Measurements from ENCODE around the gene EFTUD2.

Gene EFTUD2

GRCh38 chr17:44910231-44911106, 11.2 kb upstream of the EFTUD2 start:
- no peak for DNase-seq (ENCODE audit: low spot score)

DNA sequence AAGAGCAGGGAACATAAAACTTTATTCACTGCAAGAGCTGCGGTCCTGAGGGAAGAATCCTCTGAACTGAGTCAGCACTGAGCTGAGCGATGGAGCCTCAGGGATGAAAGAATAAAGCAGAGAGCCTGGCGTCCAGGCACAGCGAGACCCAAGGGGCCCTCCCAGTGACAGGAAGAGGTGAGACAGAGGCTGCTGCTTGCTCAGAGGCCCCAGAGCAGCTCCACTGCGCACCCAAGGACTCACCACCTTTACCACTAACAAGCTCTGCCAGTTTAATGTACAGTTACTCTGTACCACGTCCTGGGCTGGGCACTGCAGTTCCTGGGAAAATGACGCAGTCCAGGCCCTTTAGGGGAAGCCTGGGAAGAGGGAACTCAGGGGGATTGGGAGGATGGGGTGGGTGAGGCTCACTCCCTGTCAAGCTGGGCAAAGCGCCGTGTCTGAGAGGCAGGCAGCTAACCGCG, 10.5 kb upstream of the EFTUD2 start:
- no peak for DNase-seq (ENCODE audit: low spot score)

GRCh38 chr17:44908761-44909326, 9.6 kb upstream of the EFTUD2 start:
- no peak for DNase-seq (ENCODE audit: low spot score)

GRCh38 chr17:44907729-44908470, 8.7 kb upstream of the EFTUD2 start:
- DNase-seq (ENCODE audit: low spot score), result no peak

- no peak for DNase-seq (ENCODE audit: low spot score)
These were observed 7.8 kb upstream of the EFTUD2 start for GRCh38 chr17:44906763-44907728.

- DNase-seq (ENCODE audit: low spot score), result no peak
These were observed 6.9 kb upstream of the EFTUD2 start for GRCh38 chr17:44906010-44906646.

DNA sequence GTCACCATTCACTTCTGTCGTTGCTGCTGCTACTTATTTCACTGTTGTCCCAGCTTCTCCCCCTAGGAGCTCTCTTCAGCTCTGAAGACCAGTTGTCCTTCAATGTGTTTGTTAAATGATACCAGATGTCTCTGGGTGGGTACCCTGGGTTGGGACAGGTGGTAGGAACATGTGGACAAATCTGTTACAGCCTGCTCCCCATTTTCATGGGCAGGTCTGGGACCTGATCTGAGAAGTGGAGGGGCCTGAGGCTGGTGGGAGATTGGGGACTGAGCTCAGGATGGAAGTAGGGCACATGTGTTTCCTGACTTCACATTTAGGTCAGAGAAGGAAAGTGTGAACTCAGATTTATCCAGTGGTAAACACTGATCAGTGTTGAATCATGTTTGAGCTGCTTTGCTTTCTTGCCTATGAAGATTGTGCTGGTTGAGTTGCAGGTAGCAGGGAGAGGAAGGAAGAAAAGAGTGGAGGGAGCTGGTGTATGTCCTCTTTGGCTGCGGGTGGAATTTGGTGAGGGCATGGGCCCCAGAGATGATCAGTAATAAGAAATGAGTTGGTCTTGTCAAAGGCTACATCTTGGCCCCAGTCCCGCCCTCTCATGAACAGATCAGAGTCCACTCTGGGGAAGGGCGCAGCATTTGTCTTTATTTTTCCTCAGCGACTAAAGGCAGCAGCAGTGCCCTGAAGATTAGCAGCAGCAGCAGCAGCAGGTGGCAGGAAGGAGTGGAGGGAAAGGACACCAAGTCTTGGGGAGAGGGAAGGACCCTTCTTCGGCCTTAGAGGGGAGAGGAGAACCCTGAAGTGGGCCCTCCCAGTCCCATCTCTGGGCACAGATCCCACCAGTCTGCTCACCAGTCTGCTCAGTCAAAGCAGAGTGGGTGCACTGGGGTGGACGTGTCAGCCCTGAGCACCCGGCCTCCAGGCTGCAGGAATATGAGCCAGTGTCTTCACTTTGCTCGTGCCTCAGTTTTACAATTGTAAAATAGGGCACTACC, 6.1 kb upstream of the EFTUD2 start:
- DNase-seq (ENCODE audit: low spot score), result no peak

DNA sequence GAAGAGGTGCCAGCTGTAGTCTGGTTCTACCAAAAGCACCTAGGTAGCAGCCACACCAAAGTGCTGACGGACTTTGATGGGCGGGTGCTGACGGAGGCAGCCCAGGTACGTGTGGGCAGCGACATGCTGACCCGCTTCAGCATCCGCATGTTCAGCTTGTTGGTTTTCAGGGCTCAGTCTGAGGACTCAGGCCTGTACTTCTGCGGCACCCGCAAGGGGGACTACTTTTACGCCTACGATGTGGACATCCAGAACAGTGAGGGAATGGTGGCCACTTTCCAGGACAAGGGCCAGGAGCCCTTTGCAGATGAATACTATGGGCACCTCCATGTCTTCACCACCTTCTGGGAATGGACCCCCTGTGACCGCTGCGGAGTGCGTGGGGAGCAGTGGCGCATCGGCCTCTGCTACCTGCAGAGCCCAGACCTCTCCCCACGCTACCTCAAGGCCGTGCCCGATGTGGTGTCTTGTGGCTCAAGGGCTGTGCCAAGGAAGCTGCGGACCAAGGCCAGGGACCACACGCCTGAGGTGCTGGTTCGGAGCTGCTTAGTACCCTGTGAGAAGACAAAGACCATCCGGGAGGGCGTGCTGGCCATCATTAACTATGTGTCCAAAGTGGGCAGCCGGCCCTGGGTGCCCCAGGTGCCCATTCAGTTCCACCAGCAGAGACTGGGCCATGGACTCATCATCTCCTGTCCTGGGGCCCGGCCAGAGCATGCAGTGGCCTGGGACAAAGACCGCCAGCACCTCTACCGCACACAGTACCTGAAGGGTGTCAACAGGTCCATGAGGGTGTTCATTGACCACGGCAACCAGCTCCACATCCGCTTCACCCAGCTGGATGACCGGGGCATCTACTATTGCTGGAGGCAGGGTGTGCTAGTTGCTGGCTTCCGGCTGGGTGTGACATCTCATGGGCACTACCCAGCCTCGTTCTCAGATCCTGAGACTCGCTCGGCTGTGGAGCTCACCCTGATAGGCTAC, 5.0 kb upstream of the EFTUD2 start:
- no peak for DNase-seq (ENCODE audit: low spot score)

DNA sequence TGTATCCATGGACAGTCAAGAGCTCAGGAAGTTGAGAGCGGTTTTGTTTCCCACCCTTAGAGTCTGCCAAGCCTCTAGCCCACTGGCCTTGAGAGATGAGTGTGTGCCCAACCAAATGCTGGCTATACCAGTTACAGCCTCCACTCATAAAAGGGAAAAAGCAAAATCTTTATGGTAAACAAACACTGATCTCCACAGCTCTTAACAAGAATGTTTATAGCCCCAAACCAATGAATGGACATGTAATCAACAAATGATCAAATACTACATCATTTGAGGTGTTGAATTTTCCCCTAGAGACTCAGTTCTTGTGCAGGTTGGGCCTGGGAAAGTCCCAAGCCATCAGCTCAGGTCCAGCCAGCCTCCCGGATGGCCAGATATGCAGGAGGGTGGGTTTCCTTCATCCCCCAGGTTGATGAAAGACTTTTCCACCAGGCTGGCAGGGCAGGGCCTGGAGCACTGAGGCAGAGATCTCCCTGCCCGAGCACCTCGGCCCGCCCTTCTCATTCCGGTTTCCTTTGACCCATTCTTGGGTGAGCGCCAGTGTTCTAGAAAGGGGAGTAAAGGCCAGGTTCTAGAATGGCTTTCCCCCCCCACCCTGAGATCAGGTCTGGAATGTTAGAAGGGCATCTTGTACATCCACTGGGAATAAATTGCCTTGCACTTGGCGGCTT, 3.9 kb upstream of the EFTUD2 start:
- DNase-seq (ENCODE audit: low spot score), result no peak

- DNase-seq (ENCODE audit: low spot score), result no peak
These were observed 3.0 kb upstream of the EFTUD2 start for GRCh38 chr17:44902135-44902760.

DNA sequence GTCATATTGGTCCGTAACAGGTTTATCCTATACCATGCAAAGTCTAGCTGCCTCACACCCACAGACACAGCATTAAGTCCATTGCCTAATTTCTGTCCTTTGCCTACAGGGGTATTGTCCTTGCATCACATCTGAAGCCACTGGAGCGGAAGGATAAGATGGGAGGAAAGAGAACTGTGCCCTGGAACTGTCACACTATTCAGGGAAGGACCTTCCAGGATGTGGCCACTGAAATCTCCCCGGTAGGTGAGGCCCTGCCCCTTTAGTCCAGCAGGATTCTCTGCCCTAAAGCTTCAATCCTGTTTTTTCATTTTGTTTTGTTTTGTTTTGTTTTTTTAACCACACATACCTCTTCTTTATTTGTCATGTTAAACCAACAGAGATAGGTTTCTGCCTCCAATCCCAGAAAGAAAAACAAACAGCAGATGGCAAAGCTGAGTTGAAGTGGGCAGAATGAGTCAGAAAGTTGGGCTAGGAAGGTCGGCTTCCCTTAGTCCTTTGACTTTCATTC, 2.2 kb upstream of the EFTUD2 start:
- DNase-seq (ENCODE audit: low spot score), result no peak

DNA sequence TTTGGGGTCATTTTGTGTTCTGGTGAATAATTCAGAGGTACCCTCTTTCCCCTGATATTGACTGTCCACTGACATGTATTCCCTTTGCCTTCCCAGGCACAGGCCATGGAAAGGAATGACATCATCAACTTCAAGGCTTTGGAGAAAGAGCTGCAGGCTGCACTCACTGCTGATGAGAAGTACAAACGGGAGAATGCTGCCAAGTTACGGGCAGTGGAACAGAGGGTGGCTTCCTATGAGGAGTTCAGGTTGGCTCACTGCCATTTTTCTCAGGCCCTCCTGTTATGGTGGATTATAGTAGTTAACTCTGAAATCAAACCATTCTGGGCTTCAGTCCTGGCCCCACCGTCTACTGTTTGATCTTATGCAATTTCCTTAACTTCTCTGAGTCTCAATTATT, 1.6 kb upstream of the EFTUD2 start:
- no peak for DNase-seq (ENCODE audit: low spot score)

- no peak for DNase-seq (ENCODE audit: low spot score)
These were observed 524 bp downstream of the EFTUD2 start for GRCh38 chr17:44898768-44899073.

DNA sequence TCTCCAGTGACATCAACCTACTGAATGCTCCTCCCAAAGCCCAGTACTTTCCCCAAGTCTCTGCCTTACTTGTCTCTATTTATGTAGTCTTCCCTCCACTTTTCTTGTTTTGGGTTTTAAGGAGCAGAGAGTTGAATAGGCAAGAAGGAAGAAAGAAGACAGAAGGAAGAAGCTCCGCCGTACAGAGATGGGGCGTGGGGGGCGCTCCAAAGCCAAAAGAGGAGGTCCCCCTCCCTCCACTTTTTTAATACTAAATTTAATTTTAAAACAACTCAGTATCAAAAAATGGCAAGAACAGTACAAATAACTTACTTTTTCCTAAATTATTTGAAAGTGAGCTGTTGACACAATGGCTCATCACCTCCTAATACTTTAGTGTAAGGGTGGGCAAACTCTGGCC, 4.6 kb downstream of the EFTUD2 start:
- no peak for DNase-seq (ENCODE audit: low spot score)

- no peak for DNase-seq (ENCODE audit: low spot score)
These were observed 7.0 kb downstream of the EFTUD2 start for GRCh38 chr17:44892250-44892649.

GRCh38 chr17:44889003-44889402, 10.2 kb downstream of the EFTUD2 start:
- DNase-seq (ENCODE audit: low spot score), result no peak

Measured in CD4-positive, alpha-beta T cell treated with Interleukin-6 at 100 ng/mL for 8 hours (primary cell).